ENCODE results near the gene MISP3. TPM values are rescaled to one million over a fixed set of nuclear protein-coding genes. Genes with fewer than 3 reads are reported as not detected.

The MISP3 gene
- total RNA-seq, 4 donors from 2014 or later = 0.55 to 23.8 (median 2.0) TPM; not detected in 1

GRCh38 chr19:14058182-14059092, 14.1 kb upstream of the MISP3 start:
- Histone ChIP-seq H3K4me1 (peaks cover 0 to 7% of the 10 kb centered on the region in 2 donors), H3K27me3 (peaks cover 0 to 8% of the 10 kb centered on the region in 2 donors)
- intact Hi-C loops (cut with DNase I; ENCODE audit: low total_unique reads) = no loop called here

GRCh38 chr19:14059093-14059480, 13.5 kb upstream of the MISP3 start:
- Histone ChIP-seq H3K36me3 (no peaks in the 10 kb centered on the region), H3K4me1 (peaks cover 0 to 7% of the 10 kb centered on the region in 2 donors), H3K27me3 (peaks cover 0 to 8% of the 10 kb centered on the region in 2 donors), H3K27ac (no peak overlapping the region), H3K9me3 (no peaks in the 10 kb centered on the region), H3K4me3 (no peak overlapping the region)
- TF ChIP-seq POLR2A (IDR thresholded peaks at IDR 0.05) (no peak), CTCF (IDR thresholded peaks at IDR 0.05) (peak in 2 of 4 experiments; percentile 9 to 29)
- intact Hi-C loops (cut with DNase I; ENCODE audit: low total_unique reads) = no loop called here
- no peak for DNase-seq

More at GRCh38 chr19:14058182-14059092, 14.1 kb upstream of the MISP3 start:
- H3K36me3 ChIP-seq = no peaks in the 10 kb centered on the region
- no peak for TF ChIP-seq CTCF (IDR thresholded peaks at IDR 0.05)
- no peak for TF ChIP-seq POLR2A (IDR thresholded peaks at IDR 0.05)
- no peaks in the 10 kb centered on the region for H3K9me3 ChIP-seq
- no peak overlapping the region for H3K27ac ChIP-seq
- H3K4me3 ChIP-seq = no peak overlapping the region
- no peak for DNase-seq

GRCh38 chr19:14059652-14060155, 12.9 kb upstream of the MISP3 start:
- DNase-seq = no peak
- Histone ChIP-seq H3K27ac (no peak overlapping the region), H3K4me1 (peaks cover 0 to 7% of the 10 kb centered on the region in 2 donors), H3K4me3 (no peak overlapping the region), H3K36me3 (no peaks in the 10 kb centered on the region), H3K9me3 (no peaks in the 10 kb centered on the region), H3K27me3 (peaks cover 0 to 8% of the 10 kb centered on the region in 2 donors)
- intact Hi-C loops (cut with DNase I; ENCODE audit: low total_unique reads) = no loop called here
- TF ChIP-seq POLR2A (IDR thresholded peaks at IDR 0.05) = no peak
- no peak for TF ChIP-seq CTCF (IDR thresholded peaks at IDR 0.05)

GRCh38 chr19:14061081-14061749, 11.4 kb upstream of the MISP3 start:
- intact Hi-C loops (cut with DNase I; ENCODE audit: low total_unique reads) = no loop called here
- Histone ChIP-seq H3K4me3 (no peak overlapping the region), H3K9me3 (no peaks in the 10 kb centered on the region), H3K36me3 (no peaks in the 10 kb centered on the region), H3K27me3 (peaks cover 0 to 8% of the 10 kb centered on the region in 2 donors), H3K4me1 (peaks cover 0 to 7% of the 10 kb centered on the region in 2 donors), H3K27ac (no peak overlapping the region)
- DNase-seq = no peak
- TF ChIP-seq POLR2A (IDR thresholded peaks at IDR 0.05) (no peak), CTCF (IDR thresholded peaks at IDR 0.05) (no peak)

Measured in uterus (tissue), 4 donors.